GM20000 (cell line): Measurements from ENCODE around the gene CDCP1.

Experiments
- DNase-seq: peaks from one replicate; pipeline ENCODE4 v3.0.0; 2012; ENCODE audit warnings: low spot score
- CTCF ChIP-seq: IDR thresholded peaks from 2 replicates; pipeline ENCODE4 v1.5.1; 2012; ENCODE audit warnings: mild to moderate bottlenecking, control low read depth; ENCODE audit errors: extremely low read depth, missing control alignments

CDCP1 gene

GRCh38 chr3:45170096-45170495 is 23.9 kb upstream of the CDCP1 start:
- DNase-seq: no peak
- TF ChIP-seq CTCF: no peak

DNA sequence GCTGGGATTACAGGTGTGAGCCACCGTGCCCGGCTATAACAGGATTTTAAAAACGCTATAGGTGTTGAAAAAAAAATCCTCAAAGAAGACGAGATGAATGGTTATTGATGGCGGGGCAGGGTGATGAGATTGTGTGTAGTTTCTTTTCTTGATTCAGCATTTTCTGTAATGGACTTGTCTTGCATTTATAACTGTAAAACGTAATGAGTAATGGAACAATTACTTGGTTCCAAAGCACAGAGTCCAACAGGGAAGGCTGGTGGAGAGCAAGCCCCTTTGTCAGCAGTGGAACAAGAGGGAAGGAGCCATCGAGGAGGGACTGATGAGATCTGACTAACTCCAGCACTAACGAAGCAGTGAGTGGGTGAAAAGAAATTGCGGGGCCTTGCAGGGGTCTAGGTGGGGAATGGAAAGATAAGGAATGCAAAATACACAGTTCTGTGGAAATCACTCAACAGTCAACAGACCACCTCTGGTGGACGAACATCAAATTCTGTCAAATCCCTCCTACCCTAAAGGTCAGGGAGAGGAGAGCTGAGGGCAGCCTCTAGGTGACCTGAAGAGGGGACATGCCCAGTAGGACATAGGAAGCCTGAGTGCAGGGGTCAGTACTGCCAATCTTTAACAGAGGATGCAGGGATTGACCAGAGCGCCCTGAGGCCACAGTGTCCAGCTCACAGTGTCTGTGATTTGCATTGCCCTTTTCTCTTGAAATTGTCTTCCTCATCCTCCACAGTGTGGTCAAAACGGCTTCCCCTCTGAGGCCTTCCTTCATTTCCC is 23.1 kb upstream of the CDCP1 start:
- no peak for DNase-seq
- no peak for TF ChIP-seq CTCF

DNA sequence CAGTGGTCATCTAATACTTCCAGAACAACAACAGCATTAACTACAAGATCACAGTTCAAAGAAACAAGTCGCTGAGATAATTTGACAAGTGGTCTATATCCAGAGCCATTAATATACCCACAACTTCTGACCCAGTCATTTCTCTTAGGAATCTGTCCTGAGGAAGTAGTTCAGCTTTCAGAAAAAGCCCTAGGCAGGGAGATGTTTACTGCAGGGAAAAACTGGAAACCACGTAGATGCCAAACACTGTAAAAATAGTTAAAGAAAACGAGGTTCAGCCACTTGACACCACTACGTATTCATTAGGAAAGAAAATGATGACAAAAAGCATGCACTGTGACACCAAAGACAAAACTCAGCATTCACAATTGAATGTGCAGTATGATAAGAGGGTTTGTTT is 22.3 kb upstream of the CDCP1 start:
- DNase-seq: no peak
- no peak for TF ChIP-seq CTCF

GRCh38 chr3:45167011-45167911 is 21.1 kb upstream of the CDCP1 start:
- DNase-seq: peak; percentile 35
- no peak for TF ChIP-seq CTCF

DNA sequence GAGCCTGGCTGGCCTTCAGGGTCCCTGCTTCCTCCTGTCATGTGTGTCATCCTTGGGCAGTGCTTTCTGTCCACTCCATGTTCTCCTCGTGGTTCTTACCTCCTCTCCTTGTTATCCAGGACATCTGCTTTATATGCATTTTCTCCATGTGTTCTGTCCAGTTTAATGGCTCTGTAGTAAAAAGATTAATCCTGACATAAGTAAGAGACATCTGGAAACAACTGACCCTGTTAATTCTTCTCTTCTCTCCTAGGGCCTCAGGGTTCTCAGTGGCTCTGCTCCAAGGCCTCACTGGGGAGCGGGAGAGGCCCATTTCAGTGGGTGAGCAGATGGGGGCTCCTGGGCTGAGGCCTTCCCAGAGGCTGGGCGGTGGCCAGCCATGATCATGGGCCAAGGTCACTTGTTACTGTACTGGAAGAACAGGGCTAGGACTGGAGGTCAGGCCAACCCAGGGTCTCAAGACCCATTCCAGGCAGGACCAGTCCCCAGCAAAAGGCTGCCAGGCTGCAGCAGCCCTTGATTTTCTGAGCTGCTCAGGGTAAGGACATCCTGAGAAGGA is 20.2 kb upstream of the CDCP1 start:
- DNase-seq: no peak
- TF ChIP-seq CTCF: no peak

- no peak for DNase-seq
- TF ChIP-seq CTCF: no peak
Measured at GRCh38 chr3:45165497-45166283, 19.5 kb upstream of the CDCP1 start.

- DNase-seq: no peak
- no peak for TF ChIP-seq CTCF
Measured at GRCh38 chr3:45164056-45164455, 17.9 kb upstream of the CDCP1 start.
